IMR-90 (cell line): ENCODE measurements around the gene SEMA3C. TPM values are rescaled to one million over a fixed set of nuclear protein-coding genes. Genes with fewer than 3 reads are reported as not detected.

ENCODE experiments used
- ATAC-seq: fragments of 200-7000 bp; cut with Tn5 transposase; 2 replicates; pipeline ENCODE4 v1.9.1; 2020; ENCODE audit warnings: low read depth, mild to moderate bottlenecking, moderate library complexity
- BruUV-seq: library from RNA; stranded (reverse); fragments of 400-500 nt; replicated peaks from 2 replicates; lab custom pipeline; 2021; lab: Mats Ljungman, UMichigan
- CTCF ChIA-PET: fragments of 300-600 bp; formaldehyde crosslinking; extraction: SDS; loops from one replicate; lab custom pipeline; 2021; ENCODE audit warnings: antibody characterized with exemption; lab: Yijun Ruan, JAX
- POLR2A ChIA-PET: fragments of 300-600 bp; sonication (Branson Sonifier 250); formaldehyde crosslinking; loops from one replicate; lab custom pipeline; 2022; ENCODE audit warnings: antibody characterized with exemption; ENCODE audit not compliant: unreplicated experiment; lab: Charles Lee
- DNase-seq: peaks from one replicate; pipeline ENCODE4 v3.0.0; 2013
- H2AFZ ChIP-seq: replicated peaks from 2 replicates; pipeline ENCODE3; 2013; ENCODE audit warnings: low read length, mild to moderate bottlenecking; ENCODE audit not compliant: poor library complexity
- H2AK5ac ChIP-seq: 2 replicates; pipeline ENCODE4 v1.6.1; 2013; ENCODE audit warnings: low read depth, low read length, inconsistent platforms
- H2AK9ac ChIP-seq: replicated peaks from 2 replicates; pipeline ENCODE3; 2013; ENCODE audit warnings: mild to moderate bottlenecking, low read depth, low read length, moderate library complexity; ENCODE audit not compliant: poor library complexity
- H2BK120ac ChIP-seq: 2 replicates; pipeline ENCODE4 v1.6.1; 2013; ENCODE audit warnings: low read depth, low read length, inconsistent platforms
- H2BK15ac ChIP-seq: 3 replicates; pipeline ENCODE4 v1.6.1; 2013; ENCODE audit warnings: low read depth, low read length, inconsistent platforms
- H2BK20ac ChIP-seq: 2 replicates; pipeline ENCODE4 v1.6.1; 2013; ENCODE audit warnings: low read depth, mild to moderate bottlenecking, inconsistent platforms, low read length, moderate library complexity
- H2BK5ac ChIP-seq: 2 replicates; pipeline ENCODE4 v1.6.1; 2013; ENCODE audit warnings: mild to moderate bottlenecking, low read depth, low read length, inconsistent platforms; ENCODE audit not compliant: poor library complexity, severe bottlenecking
- H3K14ac ChIP-seq: replicated peaks from 2 replicates; pipeline ENCODE4 v1.6.1; 2013; ENCODE audit warnings: low read depth, low read length, inconsistent platforms
- H3K18ac ChIP-seq: 2 replicates; pipeline ENCODE4 v1.6.1; 2013; ENCODE audit warnings: low read depth, low read length, control low read depth
- H3K23ac ChIP-seq: 2 replicates; pipeline ENCODE4 v1.6.1; 2013; ENCODE audit warnings: low read depth, low read length, inconsistent platforms
- H3K27ac ChIP-seq: 2 replicates; pipeline ENCODE4 v1.5.1; 2013; ENCODE audit warnings: mild to moderate bottlenecking, control low read depth, low read length; ENCODE audit not compliant: insufficient read depth
- H3K27me3 ChIP-seq: 2 replicates; pipeline ENCODE4 v1.6.1; 2013; ENCODE audit warnings: low read length; ENCODE audit not compliant: control insufficient read depth, insufficient read depth
- H3K36me3 ChIP-seq: 2 replicates; pipeline ENCODE4 v1.6.1; 2013; ENCODE audit warnings: low read length, mixed read lengths; ENCODE audit not compliant: control insufficient read depth, insufficient read depth
- H3K4ac ChIP-seq: 2 replicates; pipeline ENCODE4 v1.6.1; 2013; ENCODE audit warnings: low read depth, low read length, inconsistent platforms
- H3K4me1 ChIP-seq: 2 replicates; pipeline ENCODE4 v1.6.1; 2013; ENCODE audit warnings: low read length, mixed read lengths; ENCODE audit not compliant: control insufficient read depth, insufficient read depth
- H3K4me2 ChIP-seq: 2 replicates; pipeline ENCODE4 v1.6.1; 2013; ENCODE audit warnings: low read depth, mild to moderate bottlenecking, control low read depth, low read length, moderate library complexity
- H3K4me3 ChIP-seq: 2 replicates; pipeline ENCODE4 v1.5.1; 2013; ENCODE audit warnings: low read depth, mild to moderate bottlenecking, control low read depth, low read length, moderate library complexity; ENCODE audit not compliant: insufficient read depth
- H3K56ac ChIP-seq: 2 replicates; pipeline ENCODE4 v1.6.1; 2013; ENCODE audit warnings: low read length, inconsistent platforms; ENCODE audit not compliant: insufficient read depth; ENCODE audit errors: extremely low read depth
- H3K79me1 ChIP-seq, 2 experiments: 2 replicates each; pipeline ENCODE4 v1.6.1; 2013; ENCODE audit warnings: low read length in 2 of 2, inconsistent platforms in 1 of 2, low read depth in 1 of 2
- H3K9ac ChIP-seq: 2 replicates; pipeline ENCODE4 v1.6.1; 2013; ENCODE audit warnings: low read depth, low read length, control low read depth
- H3K9me1 ChIP-seq: 2 replicates; pipeline ENCODE4 v1.6.1; 2013; ENCODE audit warnings: low read length, inconsistent platforms; ENCODE audit not compliant: insufficient read depth
- H3K9me3 ChIP-seq: 2 replicates; pipeline ENCODE4 v1.6.1; 2013; ENCODE audit warnings: low read length; ENCODE audit not compliant: control insufficient read depth, insufficient read depth
- H4K20me1 ChIP-seq: 2 replicates; pipeline ENCODE4 v1.6.1; 2013; ENCODE audit warnings: low read length, inconsistent platforms; ENCODE audit not compliant: insufficient read depth
- H4K5ac ChIP-seq: 2 replicates; pipeline ENCODE4 v1.6.1; 2013; ENCODE audit warnings: mild to moderate bottlenecking, low read depth, low read length, control low read depth
- H4K8ac ChIP-seq, 2 experiments: 2 replicates each; pipeline ENCODE4 v1.6.1; 2013; ENCODE audit warnings: low read depth in 2 of 2, low read length in 2 of 2, control low read depth in 1 of 2, inconsistent platforms in 1 of 2
- H4K91ac ChIP-seq: 2 replicates; pipeline ENCODE4 v1.6.1; 2013; ENCODE audit warnings: low read depth, low read length, inconsistent platforms; ENCODE audit not compliant: insufficient read depth
- BHLHE40 ChIP-seq: fragments of 150-350 bp; IDR thresholded peaks from 2 replicates; pipeline ENCODE4 v1.6.1; 2016; ENCODE audit warnings: mild to moderate bottlenecking, low read depth, low read length
- CEBPB ChIP-seq: IDR thresholded peaks from 2 replicates; pipeline ENCODE4 v1.6.1; 2012; ENCODE audit warnings: low read depth, low read length, improper control_type of control experiment
- CHD1 ChIP-seq: IDR thresholded peaks from 2 replicates; pipeline ENCODE4 v1.6.1; 2012; ENCODE audit warnings: low read depth, low read length, improper control_type of control experiment
- CTCF ChIP-seq: conservative IDR thresholded peaks from 2 replicates; pipeline ENCODE4 v1.5.1; 2012; ENCODE audit warnings: mild to moderate bottlenecking, low read depth, low read length, improper control_type of control experiment
- FOS ChIP-seq: fragments of 150-350 bp; IDR thresholded peaks from 2 replicates; pipeline ENCODE4 v1.6.1; 2016; ENCODE audit warnings: low read depth, low read length
- MAFK ChIP-seq: IDR thresholded peaks from 2 replicates; pipeline ENCODE4 v1.6.1; 2012; ENCODE audit warnings: low read depth, low read length, improper control_type of control experiment
- MAZ ChIP-seq: IDR thresholded peaks from 2 replicates; pipeline ENCODE4 v1.6.1; 2012; ENCODE audit warnings: low read depth, mild to moderate bottlenecking, low read length, improper control_type of control experiment, moderate library complexity, borderline replicate concordance
- MXI1 ChIP-seq: IDR thresholded peaks from 2 replicates; pipeline ENCODE4 v1.6.1; 2012; ENCODE audit warnings: low read depth, mild to moderate bottlenecking, low read length, moderate library complexity, borderline replicate concordance
- NFE2L2 ChIP-seq: fragments of 150-350 bp; IDR thresholded peaks from 2 replicates; pipeline ENCODE4 v1.6.1; 2016; ENCODE audit warnings: low read depth, mild to moderate bottlenecking, low read length
- POLR2A ChIP-seq: IDR thresholded peaks from 2 replicates; pipeline ENCODE4 v1.6.1; 2012; ENCODE audit warnings: mild to moderate bottlenecking, low read depth, low read length
- RAD21 ChIP-seq: IDR thresholded peaks from 2 replicates; pipeline ENCODE4 v1.6.1; 2012; ENCODE audit warnings: low read length, improper control_type of control experiment
- RCOR1 ChIP-seq: IDR thresholded peaks from 2 replicates; pipeline ENCODE4 v1.6.1; 2012; ENCODE audit warnings: mild to moderate bottlenecking, low read length, improper control_type of control experiment; ENCODE audit not compliant: insufficient replicate concordance
- RFX5 ChIP-seq: IDR thresholded peaks from 2 replicates; pipeline ENCODE4 v1.8.0; 2012; ENCODE audit warnings: low read depth, mild to moderate bottlenecking, low read length, moderate library complexity
- SMC3 ChIP-seq: fragments of 150-350 bp; IDR thresholded peaks from 2 replicates; pipeline ENCODE4 v1.6.1; 2016; ENCODE audit warnings: low read depth, mild to moderate bottlenecking, antibody characterized with exemption, low read length, moderate library complexity
- USF2 ChIP-seq: fragments of 150-350 bp; IDR thresholded peaks from 2 replicates; pipeline ENCODE4 v1.6.1; 2017; ENCODE audit warnings: mild to moderate bottlenecking, antibody characterized with exemption, low read length, low read depth
- WGBS, 2 experiments: methylation state at CpG; one replicate each; pipeline versions ENCODE4 v1.1.5 to v1.1.7; 2013; ENCODE audit warnings: missing lambda C conversion rate in 2 of 2; ENCODE audit not compliant: insufficient read length in 1 of 2; ENCODE audit errors: extremely low coverage in 2 of 2; 5-methylcytosine and 5-hydroxymethylcytosine counted together
- dilution Hi-C: fragments of 300-500 bp; cut with HindIII; formaldehyde crosslinking; loops from one replicate; pipeline ENCODE4 v1.14.3; 2018; ENCODE audit warnings: low sequenced_read_pairs; ENCODE audit not compliant: unreplicated experiment
- in situ Hi-C: fragments of 300-500 bp; cut with MboI; formaldehyde crosslinking; loops from 3 replicates; pipeline ENCODE4 v1.14.3; 2019; ENCODE audit warnings: low sequenced_read_pairs, inconsistent platforms, mixed read lengths
- intact Hi-C: fragments of 100-400 bp; cut with micrococcal nuclease; formaldehyde crosslinking; loops from 2 replicates; pipeline ENCODE4 v1.10.0; 2022
- polyA plus RNA-seq, 3 experiments: library from polyadenylated mRNA; depleted of rRNA; stranded (reverse); fragments of >200 nt; gene quantifications; 2 replicates each; pipeline ENCODE4 v1.2.3, GENCODE V29; 2012; ENCODE audit warnings: low replicate concordance in 1 of 3
- total RNA-seq: library from RNA; depleted of rRNA; stranded (reverse); fragments of >200 nt; gene quantifications from 2 replicates; pipeline ENCODE4 v1.2.3, GENCODE V29; 2012
- TF ChIP-seq, protein P1 (sequence below): fragments of 150-350 bp; IDR thresholded peaks from 2 replicates; pipeline ENCODE4 v1.6.1; 2016; ENCODE audit warnings: low read depth, mild to moderate bottlenecking, low read length, moderate library complexity, borderline replicate concordance

The SEMA3C gene
- total and polyA plus RNA-seq, 2 of the 4 experiments (the other 2 are of a cell fraction): 21.2 to 97.1 TPM

DNA sequence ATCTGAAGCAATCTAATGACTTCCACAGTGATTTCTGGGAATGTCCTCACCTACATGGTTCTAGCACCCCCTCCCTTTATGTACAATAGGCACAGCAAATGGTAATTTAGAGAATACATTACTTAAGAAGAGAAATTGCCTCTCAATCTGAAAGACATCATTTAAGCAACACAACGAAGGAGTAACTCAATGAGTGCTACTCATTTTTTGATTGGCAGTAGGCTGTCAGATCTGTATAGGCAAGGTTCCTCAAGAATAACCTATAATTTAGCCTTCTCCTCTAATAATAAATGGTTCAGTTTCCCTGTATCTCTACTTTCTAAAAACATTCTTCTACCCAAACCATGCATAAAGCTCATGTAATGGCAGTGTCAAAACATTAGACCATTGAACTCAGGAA lies 30.6 kb upstream of the SEMA3C start:
- H3K9me3 ChIP-seq: no peaks in the 10 kb centered on the region
- DNase-seq (no peak), ATAC-seq (no peak)
- H3K79me1 ChIP-seq: no peaks in the 10 kb centered on the region
- H3K4me3 ChIP-seq: no peak overlapping the region
- no peaks in the 10 kb centered on the region for H3K9me1 ChIP-seq
- CTCF ChIA-PET: no interaction called here
- no peak overlapping the region for H2BK5ac ChIP-seq
- no peak overlapping the region for H4K5ac ChIP-seq
- no peak overlapping the region; the same call in 1 of the 2 replicates for H2AK5ac ChIP-seq
- no peak overlapping the region for H3K18ac ChIP-seq
- BruUV-seq: no TSS peak
- in situ Hi-C loops (no loop called here), intact Hi-C loops (no loop called here), dilution Hi-C loops (no loop called here)
- H3K27ac ChIP-seq: no peak overlapping the region
- H4K91ac ChIP-seq: no peak overlapping the region
- H3K9ac ChIP-seq: no peak overlapping the region
- H4K20me1 ChIP-seq: no peaks in the 10 kb centered on the region
- H3K4ac ChIP-seq: no peak overlapping the region
- POLR2A ChIA-PET: no interaction called here
- no peaks in the 10 kb centered on the region for H3K4me1 ChIP-seq
- no peaks in the 10 kb centered on the region for H3K36me3 ChIP-seq
- TF ChIP-seq BHLHE40 (no peak), POLR2A (no peak), CTCF (no peak), RAD21 (no peak), MAFK (no peak), CEBPB (no peak), RFX5 (no peak), NFE2L2 (no peak), MAZ (no peak), USF2 (no peak), RCOR1 (no peak), MXI1 (no peak), FOS (no peak), CHD1 (no peak), SMC3 (no peak)
- TF ChIP-seq, protein P1, sequence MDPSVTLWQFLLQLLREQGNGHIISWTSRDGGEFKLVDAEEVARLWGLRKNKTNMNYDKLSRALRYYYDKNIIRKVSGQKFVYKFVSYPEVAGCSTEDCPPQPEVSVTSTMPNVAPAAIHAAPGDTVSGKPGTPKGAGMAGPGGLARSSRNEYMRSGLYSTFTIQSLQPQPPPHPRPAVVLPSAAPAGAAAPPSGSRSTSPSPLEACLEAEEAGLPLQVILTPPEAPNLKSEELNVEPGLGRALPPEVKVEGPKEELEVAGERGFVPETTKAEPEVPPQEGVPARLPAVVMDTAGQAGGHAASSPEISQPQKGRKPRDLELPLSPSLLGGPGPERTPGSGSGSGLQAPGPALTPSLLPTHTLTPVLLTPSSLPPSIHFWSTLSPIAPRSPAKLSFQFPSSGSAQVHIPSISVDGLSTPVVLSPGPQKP: no peak
- no peaks in the 10 kb centered on the region for H3K27me3 ChIP-seq
- H3K14ac ChIP-seq: no peak overlapping the region
- H2BK15ac ChIP-seq: no peak overlapping the region
- no peak overlapping the region for H3K23ac ChIP-seq
- no peak overlapping the region for H2AFZ ChIP-seq
- no peak overlapping the region for H2AK9ac ChIP-seq
- H2BK120ac ChIP-seq: no peak overlapping the region
- WGBS, 2 experiments: no CpG with 5 or more reads among the region's 1 CpG
- no peak overlapping the region for H2BK20ac ChIP-seq
- no peak overlapping the region for H3K56ac ChIP-seq
- no peak overlapping the region for H4K8ac ChIP-seq
- no peak overlapping the region for H3K4me2 ChIP-seq
